ENCODE measurements around the gene MYO19.

GRCh38 chr17:36566081-36566480 is 31.4 kb upstream of the MYO19 start:
- TF ChIP-seq CTCF (IDR thresholded peaks at IDR 0.05) (no peak), EP300 (IDR thresholded peaks at IDR 0.05) (no peak)

Data from stomach (tissue), 4 donors.